CD14-positive monocyte (primary cell): Measurements from ENCODE around the gene GRXCR1. TPM values are rescaled to one million over a fixed set of nuclear protein-coding genes. Genes with fewer than 3 reads are reported as not detected.

Experiments
- DNase-seq, 3 donors: peaks; one replicate each; pipeline ENCODE4 v3.0.0-alpha.2; 2011 to 2022
- H2AFZ ChIP-seq: 2 replicates; pipeline ENCODE4 v1.6.0; 2012; ENCODE audit warnings: mild to moderate bottlenecking, low read depth, low read length, inconsistent platforms; ENCODE audit not compliant: insufficient read depth, poor library complexity, severe bottlenecking
- H3K27ac ChIP-seq, 2 donors: 1 replicate in 1 of 2; 2 replicates in 1 of 2; pipeline ENCODE4 v1.5.1; 2012 to 2013; ENCODE audit warnings: low read length in 2 of 2, control low read depth in 1 of 2, inconsistent platforms in 1 of 2, low read depth in 1 of 2, mild to moderate bottlenecking in 1 of 2
- H3K27me3 ChIP-seq, 2 donors: one replicate each; pipeline versions ENCODE4 v1.6.0 to v1.6.1; 2011 to 2013; ENCODE audit warnings: low read length in 2 of 2; ENCODE audit not compliant: control insufficient read depth in 2 of 2, insufficient read depth in 2 of 2
- H3K36me3 ChIP-seq, 2 donors: replicated peaks in 1 of 2; 1 replicate in 1 of 2; 2 replicates in 1 of 2; pipeline versions ENCODE4 v1.5.1 to v1.6.1; 2012 to 2013; ENCODE audit warnings: low read length in 2 of 2, control low read depth in 1 of 2, inconsistent platforms in 1 of 2, mild to moderate bottlenecking in 1 of 2; ENCODE audit not compliant: insufficient read depth in 2 of 2, control insufficient read depth in 1 of 2
- H3K4me1 ChIP-seq, 2 donors: 1 replicate in 1 of 2; 2 replicates in 1 of 2; pipeline versions ENCODE4 v1.5.1 to v1.6.1; 2012 to 2013; ENCODE audit warnings: low read length in 2 of 2, control low read depth in 1 of 2, inconsistent platforms in 1 of 2, mild to moderate bottlenecking in 1 of 2, moderate library complexity in 1 of 2; ENCODE audit not compliant: insufficient read depth in 2 of 2, control insufficient read depth in 1 of 2
- H3K4me2 ChIP-seq: replicated peaks from 2 replicates; pipeline ENCODE3; 2012; ENCODE audit warnings: low read length, moderate library complexity, mild to moderate bottlenecking; ENCODE audit not compliant: poor library complexity, severe bottlenecking; ENCODE audit errors: extremely low read depth
- H3K4me3 ChIP-seq, 3 experiments: fragments of 200-600 bp in 1 of 3; sonication (generic) in 1 of 3; replicated peaks in 1 of 3; 1 replicate in 2 of 3; 2 replicates in 1 of 3; pipeline ENCODE4 v1.5.1; 2011 to 2013; ENCODE audit warnings: low read length in 3 of 3, mild to moderate bottlenecking in 3 of 3, control low read depth in 2 of 3, low read depth in 2 of 3, inconsistent platforms in 1 of 3, moderate library complexity in 1 of 3
- H3K79me2 ChIP-seq: 2 replicates; pipeline ENCODE4 v1.6.0; 2012; ENCODE audit warnings: mild to moderate bottlenecking, control low read depth, inconsistent platforms, low read length, moderate library complexity; ENCODE audit not compliant: insufficient read depth
- H3K9ac ChIP-seq: 2 replicates; pipeline ENCODE4 v1.6.0; 2017; ENCODE audit warnings: low read length, mild to moderate bottlenecking; ENCODE audit not compliant: insufficient read depth, poor library complexity, severe bottlenecking
- H3K9me3 ChIP-seq, 2 donors: replicated peaks in 1 of 2; 1 replicate in 1 of 2; 2 replicates in 1 of 2; pipeline versions ENCODE4 v1.5.1 to v1.6.1; 2012 to 2013; ENCODE audit warnings: low read length in 2 of 2, control low read depth in 1 of 2; ENCODE audit not compliant: control insufficient read depth in 1 of 2, insufficient read depth in 1 of 2
- H4K20me1 ChIP-seq: 2 replicates; pipeline ENCODE4 v1.6.0; 2012; ENCODE audit warnings: mild to moderate bottlenecking, low read length, control low read depth, moderate library complexity; ENCODE audit not compliant: insufficient read depth
- H3K27ac Mint-ChIP-seq, 7 donors: one replicate each; pipeline ENCODE4 v1.8.0; 2020; ENCODE audit warnings: mild to moderate bottlenecking in 7 of 7, mixed read lengths in 7 of 7, moderate library complexity in 6 of 7, inconsistent platforms in 2 of 7
- H3K27me3 Mint-ChIP-seq, 3 donors: one replicate each; pipeline ENCODE4 v1.8.0; 2021 to 2022; ENCODE audit warnings: low read depth in 3 of 3, mild to moderate bottlenecking in 3 of 3, mixed read lengths in 3 of 3, moderate library complexity in 3 of 3, inconsistent platforms in 1 of 3
- H3K36me3 Mint-ChIP-seq, 2 donors: one replicate each; pipeline ENCODE4 v1.8.0; 2020; ENCODE audit warnings: mixed read lengths in 2 of 2, inconsistent platforms in 1 of 2, mild to moderate bottlenecking in 1 of 2
- H3K4me1 Mint-ChIP-seq: one replicate; pipeline ENCODE4 v1.8.0; 2020; ENCODE audit warnings: mild to moderate bottlenecking, mixed read lengths
- H3K4me3 Mint-ChIP-seq, 2 donors: one replicate each; pipeline ENCODE4 v1.8.0; 2020; ENCODE audit warnings: mild to moderate bottlenecking in 2 of 2, mixed read lengths in 2 of 2, moderate library complexity in 1 of 2
- H3K9me3 Mint-ChIP-seq, 7 donors: one replicate each; pipeline ENCODE4 v1.8.0; 2020 to 2022; ENCODE audit warnings: mixed read lengths in 7 of 7, mild to moderate bottlenecking in 6 of 7, moderate library complexity in 6 of 7, inconsistent platforms in 2 of 7
- CTCF ChIP-seq: fragments of 200-600 bp; IDR thresholded peaks from one replicate; pipeline ENCODE4 v1.8.0; 2022; ENCODE audit warnings: antibody characterized with exemption, mild to moderate bottlenecking
- WGBS: methylation state at CpG from one replicate; pipeline ENCODE4 v1.1.5; 2013; ENCODE audit warnings: missing lambda C conversion rate; ENCODE audit not compliant: insufficient coverage; 5-methylcytosine and 5-hydroxymethylcytosine counted together
- intact Hi-C, 2 donors: fragments of 100-400 bp; cut with micrococcal nuclease; formaldehyde crosslinking; loops; one replicate each; pipeline versions ENCODE4 v1.15.0 to v1.15.1; 2023
- polyA minus RNA-seq: library from RNA; depleted of rRNA, polyadenylated mRNA; stranded (reverse); fragments of >200 nt; gene quantifications from 2 replicates; pipeline ENCODE4 v1.2.3, GENCODE V29; 2012
- polyA plus RNA-seq, 3 donors: library from polyadenylated mRNA; depleted of rRNA in 1 of 3; unstranded in 2 of 3; stranded (reverse) in 1 of 3; fragments of 300-500 nt in 2 of 3; fragments of >200 nt in 1 of 3; fragmentation: Illumina TruSeq in 2 of 3; gene quantifications; 1 replicate in 2 of 3; 2 replicates in 1 of 3; pipeline ENCODE4 v1.2.3, GENCODE V29; 2012 to 2021
- total RNA-seq, 12 experiments: library from RNA in 1 of 12; stranded (reverse) in 1 of 12; fragments of 120-200 nt in 1 of 12; gene quantifications; one replicate each; pipeline ENCODE4 v1.2.4 and lab custom pipeline; 2013 to 2026; ENCODE audit warnings: mixed read lengths in 6 of 12, inconsistent platforms in 1 of 12

Gene GRXCR1
- total RNA-seq (2013), result not detected
- polyA plus RNA-seq, result not detected
- polyA minus RNA-seq, result not detected in 2 replicates
- 0 to 0.60 (median 0.03) reads per million in 11 experiments for total RNA-seq (lab: John Stamatoyannopoulos, UW)

GRCh38 chr4:42892413-42892812 is at the start of gene GRXCR1:
Gene GRXCR1 (plus strand): TSS chr4:42892713. CDS start chr4:42893267, 554 bp downstream.
- Histone ChIP-seq H3K27me3 (no peaks in the 10 kb centered on the region), H3K36me3 (no peaks in the 10 kb centered on the region), H2AFZ (no peak within 1 kb of the TSS), H3K9me3 (peaks cover 0 to 3% of the 10 kb centered on the region in 2 donors), H4K20me1 (no peaks in the 10 kb centered on the region), H3K79me2 (no peaks in the 10 kb centered on the region), H3K4me2 (no peak within 1 kb of the TSS), H3K27ac (no peak within 1 kb of the TSS), H3K9ac (no peak within 1 kb of the TSS), H3K4me1 (no peaks in the 10 kb centered on the region), H3K4me3 (no peak within 1 kb of the TSS)
- no peak for DNase-seq
- Mint-ChIP-seq H3K4me3 (no peak within 1 kb of the TSS), H3K4me1 (no peaks in the 10 kb centered on the region), H3K27me3 (no peaks in the 10 kb centered on the region), H3K36me3 (no peaks in the 10 kb centered on the region), H3K9me3 (peaks cover 0 to 3% (median under 1%) of the 10 kb centered on the region in 7 donors), H3K27ac (no peak within 1 kb of the TSS)
- no peak for TF ChIP-seq CTCF
- intact Hi-C loops, result no loop called here
- no CpG with 5 or more reads among the region's 2 CpGs for WGBS

- Histone ChIP-seq H3K9me3 (no peaks in the 10 kb centered on the region), H3K27me3 (no peaks in the 10 kb centered on the region), H4K20me1 (no peaks in the 10 kb centered on the region), H3K79me2 (no peaks in the 10 kb centered on the region), H3K4me1 (no peaks in the 10 kb centered on the region), H3K36me3 (no peaks in the 10 kb centered on the region), H3K4me2 (no peak overlapping the region), H3K27ac (no peak overlapping the region), H3K4me3 (no peak overlapping the region), H3K9ac (no peak overlapping the region), H2AFZ (no peak overlapping the region)
- no peaks in the 10 kb centered on the region for H3K36me3 Mint-ChIP-seq
- TF ChIP-seq CTCF, result no peak
- peaks cover 0 to 4% (median 1%) of the 10 kb centered on the region in 3 donors for H3K27me3 Mint-ChIP-seq
- intact Hi-C loops, result no loop called here
- WGBS, result no CpG with 5 or more reads among the region's 2 CpGs
- H3K4me3 Mint-ChIP-seq, result no peak overlapping the region
- no peaks in the 10 kb centered on the region for H3K4me1 Mint-ChIP-seq
- no peak for DNase-seq
- H3K9me3 Mint-ChIP-seq, result no peaks in the 10 kb centered on the region
- no peak overlapping the region for H3K27ac Mint-ChIP-seq
Measured at GRCh38 chr4:42843694-42844093, 48.8 kb upstream of the GRXCR1 start.
